ENCODE measurements around the gene LEKR1. TPM values are rescaled to one million over a fixed set of nuclear protein-coding genes. Genes with fewer than 3 reads are reported as not detected.

Gene LEKR1
- total RNA-seq, 1 experiment from 2014 or later = 0.90 TPM

DNA sequence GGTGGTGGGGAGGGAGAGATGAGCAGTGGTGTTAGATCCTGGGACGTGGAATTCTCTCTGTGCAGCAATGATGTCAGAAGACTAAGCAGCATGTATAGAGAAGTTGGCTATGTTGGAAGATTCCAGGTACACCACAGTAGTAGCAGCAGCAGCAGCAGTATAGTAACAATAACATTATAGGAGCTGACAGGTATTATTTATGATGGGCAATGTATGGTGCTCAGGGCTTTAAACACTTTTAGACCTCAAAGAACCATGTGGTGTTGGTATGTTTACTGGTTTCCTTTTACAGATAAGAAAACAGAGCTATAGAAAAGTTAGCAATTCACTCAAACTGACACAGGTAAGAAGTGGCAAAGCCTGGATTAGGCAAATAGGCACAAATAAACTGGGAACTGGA is 229.9 kb downstream of the LEKR1 start:
- intact Hi-C loops (cut with micrococcal nuclease; ENCODE audit: unreplicated experiment) = no loop called here
- CTCF ChIA-PET = no interaction called here
- H3K4me1 ChIP-seq (ENCODE audit: insufficient read depth, low read length, poor library complexity, severe bottlenecking) = peaks cover 9% of the 10 kb centered on the region
- H3K27ac ChIP-seq (ENCODE audit: low read depth, low read length, poor library complexity, severe bottlenecking) = no peak overlapping the region
- no TSS peak for BruUV-seq (replicated peaks)
- no peaks in the 10 kb centered on the region for H3K9me3 ChIP-seq (ENCODE audit: low read depth, low read length, poor library complexity, severe bottlenecking)
- DNase-seq (ENCODE audit: low spot score) = no peak
- no peaks in the 10 kb centered on the region for H3K27me3 ChIP-seq (replicated peaks; ENCODE audit: insufficient read depth, low read depth, low read length, poor library complexity)
- H3K4me3 ChIP-seq (ENCODE audit: low read depth, low read length, poor library complexity, severe bottlenecking) = no peak overlapping the region
- TF ChIP-seq EZH2 (IDR thresholded peaks at IDR 0.05; ENCODE audit: borderline replicate concordance, low read depth, low read length, poor library complexity, severe bottlenecking) = no peak
- TF ChIP-seq, protein P1, sequence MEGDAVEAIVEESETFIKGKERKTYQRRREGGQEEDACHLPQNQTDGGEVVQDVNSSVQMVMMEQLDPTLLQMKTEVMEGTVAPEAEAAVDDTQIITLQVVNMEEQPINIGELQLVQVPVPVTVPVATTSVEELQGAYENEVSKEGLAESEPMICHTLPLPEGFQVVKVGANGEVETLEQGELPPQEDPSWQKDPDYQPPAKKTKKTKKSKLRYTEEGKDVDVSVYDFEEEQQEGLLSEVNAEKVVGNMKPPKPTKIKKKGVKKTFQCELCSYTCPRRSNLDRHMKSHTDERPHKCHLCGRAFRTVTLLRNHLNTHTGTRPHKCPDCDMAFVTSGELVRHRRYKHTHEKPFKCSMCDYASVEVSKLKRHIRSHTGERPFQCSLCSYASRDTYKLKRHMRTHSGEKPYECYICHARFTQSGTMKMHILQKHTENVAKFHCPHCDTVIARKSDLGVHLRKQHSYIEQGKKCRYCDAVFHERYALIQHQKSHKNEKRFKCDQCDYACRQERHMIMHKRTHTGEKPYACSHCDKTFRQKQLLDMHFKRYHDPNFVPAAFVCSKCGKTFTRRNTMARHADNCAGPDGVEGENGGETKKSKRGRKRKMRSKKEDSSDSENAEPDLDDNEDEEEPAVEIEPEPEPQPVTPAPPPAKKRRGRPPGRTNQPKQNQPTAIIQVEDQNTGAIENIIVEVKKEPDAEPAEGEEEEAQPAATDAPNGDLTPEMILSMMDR (conservative IDR thresholded peaks at IDR 0.05; ENCODE audit: low read depth, low read length) = no peak
- no peaks in the 10 kb centered on the region for H3K36me3 ChIP-seq (ENCODE audit: insufficient read depth, low read length, poor library complexity, severe bottlenecking)
- POLR2A ChIA-PET (ENCODE audit: low non-redundant PET) = no interaction called here

DNA sequence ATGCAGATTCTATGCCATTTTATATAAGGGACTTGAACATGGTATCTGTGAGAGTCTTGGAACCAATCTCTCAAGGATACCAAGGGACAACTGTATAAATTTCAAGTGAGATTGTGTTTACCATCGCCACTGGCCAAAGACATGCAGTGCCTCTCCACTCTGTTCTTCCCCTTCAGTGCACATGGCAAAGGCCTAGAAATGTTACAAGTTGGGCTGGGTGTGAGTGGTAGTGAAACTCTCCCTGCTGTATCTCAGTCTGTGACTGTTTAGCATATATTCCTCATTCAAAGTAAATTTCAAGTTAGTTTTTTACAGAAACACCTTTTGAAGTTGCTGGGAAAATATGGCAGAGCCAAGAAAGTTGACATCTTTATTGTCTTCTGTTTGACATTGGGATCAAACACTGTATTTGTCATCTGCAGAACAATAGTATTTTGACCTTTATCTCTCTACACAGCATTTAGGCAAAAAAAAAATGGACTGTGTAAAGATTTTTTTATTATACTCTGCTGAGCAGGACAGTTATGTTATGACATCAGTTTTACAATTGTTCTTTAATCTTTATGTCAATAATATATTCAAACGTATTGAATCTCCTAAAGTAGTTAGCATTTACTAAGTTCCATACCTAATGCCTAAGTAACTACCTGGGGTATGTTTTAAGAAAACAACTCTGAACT is 232.4 kb downstream of the LEKR1 start:
- TF ChIP-seq, protein P1 (conservative IDR thresholded peaks at IDR 0.05; ENCODE audit: low read depth, low read length) = no peak
- TF ChIP-seq EZH2 (IDR thresholded peaks at IDR 0.05; ENCODE audit: borderline replicate concordance, low read depth, low read length, poor library complexity, severe bottlenecking) = no peak

DNA sequence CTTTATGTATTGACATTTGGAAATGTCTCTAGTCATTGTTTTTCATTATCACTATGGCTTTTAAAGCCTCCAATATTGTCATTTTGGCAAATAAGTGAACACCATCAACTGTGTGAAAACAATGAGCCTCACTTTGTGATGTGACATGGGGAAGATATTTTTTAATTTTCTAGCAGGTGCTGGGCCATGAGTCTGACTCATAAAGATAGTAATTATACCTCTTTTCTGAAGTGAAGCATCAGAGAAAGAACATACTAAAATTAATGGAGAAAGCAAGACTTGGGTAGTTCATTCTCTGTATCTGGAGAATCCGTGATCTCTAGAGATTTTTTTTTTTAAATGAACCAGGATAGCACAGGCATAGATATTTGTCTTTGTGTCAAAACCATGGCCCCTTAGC is 233.0 kb downstream of the LEKR1 start:
- BruUV-seq (replicated peaks) = no TSS peak
- Histone ChIP-seq H3K4me3 (ENCODE audit: low read depth, low read length, poor library complexity, severe bottlenecking) (no peak overlapping the region), H3K36me3 (ENCODE audit: insufficient read depth, low read length, poor library complexity, severe bottlenecking) (no peaks in the 10 kb centered on the region), H3K4me1 (ENCODE audit: insufficient read depth, low read length, poor library complexity, severe bottlenecking) (peaks cover 14% of the 10 kb centered on the region), H3K27me3 (replicated peaks; ENCODE audit: insufficient read depth, low read depth, low read length, poor library complexity) (no peaks in the 10 kb centered on the region), H3K27ac (ENCODE audit: low read depth, low read length, poor library complexity, severe bottlenecking) (no peak overlapping the region), H3K9me3 (ENCODE audit: low read depth, low read length, poor library complexity, severe bottlenecking) (no peaks in the 10 kb centered on the region)
- no peak for DNase-seq (ENCODE audit: low spot score)
- TF ChIP-seq, protein P1 (conservative IDR thresholded peaks at IDR 0.05; ENCODE audit: low read depth, low read length) = no peak
- no peak for TF ChIP-seq EZH2 (IDR thresholded peaks at IDR 0.05; ENCODE audit: borderline replicate concordance, low read depth, low read length, poor library complexity, severe bottlenecking)
- intact Hi-C loops (cut with micrococcal nuclease; ENCODE audit: unreplicated experiment) = no loop called here
- ChIA-PET CTCF (no interaction called here), POLR2A (ENCODE audit: low non-redundant PET) (no interaction called here)

More for the DNA sequence above, 232.4 kb downstream of the LEKR1 start:
- BruUV-seq (replicated peaks) = no TSS peak
- intact Hi-C loops (cut with micrococcal nuclease; ENCODE audit: unreplicated experiment) = no loop called here
- Histone ChIP-seq H3K4me3 (ENCODE audit: low read depth, low read length, poor library complexity, severe bottlenecking) (no peak overlapping the region), H3K27me3 (replicated peaks; ENCODE audit: insufficient read depth, low read depth, low read length, poor library complexity) (no peaks in the 10 kb centered on the region), H3K9me3 (ENCODE audit: low read depth, low read length, poor library complexity, severe bottlenecking) (no peaks in the 10 kb centered on the region), H3K36me3 (ENCODE audit: insufficient read depth, low read length, poor library complexity, severe bottlenecking) (no peaks in the 10 kb centered on the region), H3K4me1 (ENCODE audit: insufficient read depth, low read length, poor library complexity, severe bottlenecking) (peaks cover 8% of the 10 kb centered on the region), H3K27ac (ENCODE audit: low read depth, low read length, poor library complexity, severe bottlenecking) (no peak overlapping the region)
- ChIA-PET CTCF (no interaction called here), POLR2A (ENCODE audit: low non-redundant PET) (no interaction called here)
- no peak for DNase-seq (ENCODE audit: low spot score)

All from A673 (cell line).